Fibroblast of skin of left biceps (primary cell): ENCODE measurements around the gene CEBPG.

Source experiments
- DNase-seq, 2 experiments: peaks; one replicate each; pipeline ENCODE4 v3.0.0-alpha.2; 2013; ENCODE audit warnings: low read depth in 2 of 2

Gene CEBPG

GRCh38 chr19:33382006-33382405, 8.5 kb downstream of the CEBPG start:
- no peak for DNase-seq

- no peak for DNase-seq
Measured at GRCh38 chr19:33382982-33383381, 9.5 kb downstream of the CEBPG start.

GRCh38 chr19:33383720-33384292, 10.3 kb downstream of the CEBPG start:
- no peak for DNase-seq

- DNase-seq = no peak
Measured at GRCh38 chr19:33384983-33385382, 11.5 kb downstream of the CEBPG start.

- no peak for DNase-seq
Measured at GRCh38 chr19:33385956-33386355, 12.4 kb downstream of the CEBPG start.

- no peak for DNase-seq
Measured at GRCh38 chr19:33386361-33386858, 12.9 kb downstream of the CEBPG start.

GRCh38 chr19:33387351-33388230, 14.1 kb downstream of the CEBPG start:
- no peak for DNase-seq

GRCh38 chr19:33388231-33388724, 14.8 kb downstream of the CEBPG start:
- DNase-seq = no peak

- DNase-seq = no peak
Measured at GRCh38 chr19:33388725-33389420, 15.4 kb downstream of the CEBPG start.

GRCh38 chr19:33389421-33390100, 16.1 kb downstream of the CEBPG start:
- no peak for DNase-seq

- DNase-seq = no peak
Measured at GRCh38 chr19:33390101-33390907, 16.8 kb downstream of the CEBPG start.

GRCh38 chr19:33390908-33391630, 17.6 kb downstream of the CEBPG start:
- no peak for DNase-seq

GRCh38 chr19:33391631-33392249, 18.2 kb downstream of the CEBPG start:
- DNase-seq = no peak

GRCh38 chr19:33392341-33393285, 19.1 kb downstream of the CEBPG start:
- DNase-seq = no peak

- no peak for DNase-seq
Measured at GRCh38 chr19:33393286-33394005, 19.9 kb downstream of the CEBPG start.

- DNase-seq = peak in 1 of 2 experiments; percentile 26
Measured at GRCh38 chr19:33394006-33394722, 20.7 kb downstream of the CEBPG start.
